K562 treated with DMSO at 1 percent for 48 hours (cell line): ENCODE data around the gene NCKAP1. TPM values are rescaled to one million over a fixed set of nuclear protein-coding genes. Genes with fewer than 3 reads are reported as not detected.

Experiments
- total RNA-seq: library from RNA; unstranded; fragments of 300-600 nt; gene quantifications from 2 replicates; pipeline ENCODE4 v1.2.3, GENCODE V29; 2022; ENCODE audit warnings: low replicate concordance; ENCODE audit errors: extremely low read depth

NCKAP1 gene
- 244 TPM in 1 of 2 replicates, not detected in the other for total RNA-seq

GRCh38 chr2:183038341-183039300 lies at the start of gene NCKAP1:
Gene NCKAP1 (minus strand): TSS chr2:183038457. CDS start chr2:183038099, 358 bp downstream.

GRCh38 chr2:183078464-183079138 lies 40.3 kb upstream of the NCKAP1 start, which contains the start of gene DUSP19:
Gene DUSP19 (plus strand): TSS chr2:183078747. CDS start chr2:183078934, 187 bp downstream.

GRCh38 chr2:182866461-182867406 lies 171.5 kb downstream of the NCKAP1 start, which contains the start of gene FRZB:
Gene FRZB (minus strand): TSS chr2:182866637. CDS start chr2:182866552, 85 bp downstream.

Other genes starting within 250 kb of the NCKAP1 start
- gene FRZB, start 171.8 kb downstream of the NCKAP1 start, total RNA-seq = not detected in 2 replicates
- not detected in 2 replicates for gene DUSP19, start 40.3 kb upstream of the NCKAP1 start, total RNA-seq
- gene NUP35, start 86.0 kb upstream of the NCKAP1 start, total RNA-seq = not detected in 2 replicates